ENCODE data around the gene DCUN1D5.

The DCUN1D5 gene

DNA sequence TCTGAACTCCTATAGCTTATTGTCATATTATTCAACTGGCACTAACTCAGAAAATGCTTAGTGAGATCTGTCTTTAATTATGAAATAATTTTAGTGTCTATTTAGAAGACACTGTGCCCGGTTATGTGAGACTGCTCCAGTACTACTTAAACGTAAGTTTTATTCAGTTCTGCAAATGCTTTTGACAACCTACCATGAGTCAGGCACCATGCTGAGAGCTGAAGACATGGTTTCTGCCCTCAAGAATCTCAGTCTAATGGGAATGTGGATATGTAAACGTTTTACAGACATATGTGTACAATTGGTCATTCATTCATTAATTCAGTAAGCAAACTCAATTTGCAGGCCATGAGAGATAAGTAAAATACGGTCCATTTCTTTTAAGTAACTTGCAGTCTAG, 40.0 kb downstream of the DCUN1D5 start:
- DNase-seq (ENCODE audit: low spot score), result no peak
- H3K27ac ChIP-seq, result no peak overlapping the region
- ChIA-PET POLR2A (ENCODE audit: low non-redundant PET) (no interaction called here), CTCF (interaction anchor here (1.0 kb wide), 1 partner anchor 318 kb away, joined by 4 read pairs; no protein-coding TSS in a partner anchor)
- TF ChIP-seq, protein P1, sequence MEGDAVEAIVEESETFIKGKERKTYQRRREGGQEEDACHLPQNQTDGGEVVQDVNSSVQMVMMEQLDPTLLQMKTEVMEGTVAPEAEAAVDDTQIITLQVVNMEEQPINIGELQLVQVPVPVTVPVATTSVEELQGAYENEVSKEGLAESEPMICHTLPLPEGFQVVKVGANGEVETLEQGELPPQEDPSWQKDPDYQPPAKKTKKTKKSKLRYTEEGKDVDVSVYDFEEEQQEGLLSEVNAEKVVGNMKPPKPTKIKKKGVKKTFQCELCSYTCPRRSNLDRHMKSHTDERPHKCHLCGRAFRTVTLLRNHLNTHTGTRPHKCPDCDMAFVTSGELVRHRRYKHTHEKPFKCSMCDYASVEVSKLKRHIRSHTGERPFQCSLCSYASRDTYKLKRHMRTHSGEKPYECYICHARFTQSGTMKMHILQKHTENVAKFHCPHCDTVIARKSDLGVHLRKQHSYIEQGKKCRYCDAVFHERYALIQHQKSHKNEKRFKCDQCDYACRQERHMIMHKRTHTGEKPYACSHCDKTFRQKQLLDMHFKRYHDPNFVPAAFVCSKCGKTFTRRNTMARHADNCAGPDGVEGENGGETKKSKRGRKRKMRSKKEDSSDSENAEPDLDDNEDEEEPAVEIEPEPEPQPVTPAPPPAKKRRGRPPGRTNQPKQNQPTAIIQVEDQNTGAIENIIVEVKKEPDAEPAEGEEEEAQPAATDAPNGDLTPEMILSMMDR (conservative IDR thresholded peaks at IDR 0.05; ENCODE audit: low read depth), result no peak

DNA sequence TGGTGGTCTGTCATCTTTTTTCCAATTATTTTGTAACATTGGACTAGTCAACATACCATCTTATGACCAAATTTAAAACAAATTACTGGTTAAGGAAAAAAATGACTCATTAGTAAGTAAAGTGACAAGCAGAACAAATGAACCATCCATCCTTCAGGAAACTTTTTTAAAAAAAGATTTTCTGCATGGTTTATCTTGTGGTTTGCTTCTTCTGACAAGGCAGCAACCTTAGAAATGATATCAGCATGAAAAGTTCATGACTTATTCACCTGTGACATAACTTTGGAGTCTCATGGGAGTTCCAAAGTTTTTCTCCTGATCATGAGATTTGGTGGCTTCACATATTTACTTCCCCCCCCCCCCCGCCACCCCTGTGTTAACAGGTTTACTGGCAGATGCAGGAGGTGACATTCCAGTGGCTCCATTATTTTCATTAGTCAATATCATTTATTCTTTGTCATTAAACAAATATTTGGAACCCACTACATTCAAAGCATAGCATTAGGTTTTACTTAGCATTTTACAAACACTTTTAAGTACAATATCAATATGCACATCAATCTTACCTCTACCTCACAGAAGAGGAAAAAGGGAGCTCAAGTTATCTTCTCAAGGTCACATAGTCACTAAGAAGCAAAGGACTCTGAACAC, 40.7 kb downstream of the DCUN1D5 start:
- H3K27ac ChIP-seq, result no peak overlapping the region
- POLR2A ChIA-PET (ENCODE audit: low non-redundant PET), result no interaction called here
- CTCF ChIA-PET, result interaction anchor here (1.0 kb wide), 1 partner anchor 317 kb away, joined by 4 read pairs; no protein-coding TSS in a partner anchor
- DNase-seq (ENCODE audit: low spot score), result no peak
- TF ChIP-seq, protein P1 (conservative IDR thresholded peaks at IDR 0.05; ENCODE audit: low read depth), result no peak

DNA sequence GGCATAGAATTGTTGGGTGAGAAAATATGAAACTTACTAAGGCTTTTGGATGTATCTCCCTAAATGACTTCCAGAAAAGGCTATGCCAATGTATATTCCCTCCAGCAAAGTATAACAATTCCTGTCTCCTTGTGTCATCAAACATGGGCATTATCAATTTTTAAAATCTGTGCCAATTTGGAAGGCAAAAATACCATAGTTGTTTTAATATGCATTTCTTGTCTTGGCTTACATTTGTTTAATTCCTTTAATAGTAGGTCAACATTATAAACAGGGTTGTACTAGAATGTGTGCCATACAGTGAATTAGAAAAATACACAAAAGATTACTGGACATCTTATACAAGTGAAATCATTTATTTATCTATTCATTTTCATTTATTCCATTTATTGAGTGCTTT, 41.6 kb downstream of the DCUN1D5 start:
- POLR2A ChIA-PET (ENCODE audit: low non-redundant PET), result no interaction called here
- TF ChIP-seq, protein P1 (conservative IDR thresholded peaks at IDR 0.05; ENCODE audit: low read depth), result no peak
- no peak for DNase-seq (ENCODE audit: low spot score)
- CTCF ChIA-PET, result no interaction called here
- no peak overlapping the region for H3K27ac ChIP-seq

DNA sequence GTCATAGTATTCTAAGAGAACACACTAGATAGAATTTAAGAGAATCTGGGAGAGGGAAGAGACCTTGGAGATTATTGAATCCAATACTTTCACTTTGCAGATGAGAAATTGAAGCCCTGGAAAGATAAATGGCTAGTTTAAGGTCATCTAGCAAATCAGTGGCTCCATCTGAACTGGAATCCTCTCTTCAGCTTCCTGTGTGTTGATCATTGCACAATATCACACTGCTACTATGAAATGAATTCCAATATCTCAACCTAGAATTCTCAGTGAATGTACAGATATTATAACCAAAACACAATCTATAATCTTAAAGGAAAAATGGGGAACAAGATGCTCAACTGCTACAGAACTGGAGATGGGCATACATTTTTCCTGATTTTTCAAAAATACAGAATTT, 44.1 kb downstream of the DCUN1D5 start:
- POLR2A ChIA-PET (ENCODE audit: low non-redundant PET), result no interaction called here

GRCh38 chr11:103043826-103044678, 47.9 kb downstream of the DCUN1D5 start:
- ChIA-PET POLR2A (ENCODE audit: low non-redundant PET) (no interaction called here), CTCF (interaction anchor here (0.6 to 0.9 kb wide), 3 partner anchors 40 to 423 kb away, joined by 3 to 4 read pairs (median 4); no protein-coding TSS in a partner anchor)
- TF ChIP-seq, protein P1 (conservative IDR thresholded peaks at IDR 0.05; ENCODE audit: low read depth), result no peak
- DNase-seq (ENCODE audit: low spot score), result no peak
- H3K27ac ChIP-seq, result no peak overlapping the region

More for the DNA sequence above, 44.1 kb downstream of the DCUN1D5 start:
- TF ChIP-seq, protein P1 (conservative IDR thresholded peaks at IDR 0.05; ENCODE audit: low read depth), result no peak
- H3K27ac ChIP-seq, result no peak overlapping the region
- DNase-seq (ENCODE audit: low spot score), result no peak
- CTCF ChIA-PET, result no interaction called here

- DNase-seq (ENCODE audit: low spot score), result no peak
- TF ChIP-seq, protein P1 (conservative IDR thresholded peaks at IDR 0.05; ENCODE audit: low read depth), result no peak
- H3K27ac ChIP-seq, result no peak overlapping the region
- CTCF ChIA-PET, result no interaction called here
- POLR2A ChIA-PET (ENCODE audit: low non-redundant PET), result no interaction called here
These were observed 49.8 kb downstream of the DCUN1D5 start for GRCh38 chr11:103042161-103042560.
